NCI-H1417 treated with DMSO at 0.1 percent for 48 hours (cell line): ENCODE results near the gene BRIX1.
A peak's percentile ranks its signal among the peaks of the same experiment; 100 is the strongest.

Experiments used
- DNase-seq: peaks from one replicate; lab custom pipeline; 2025; lab: John Stamatoyannopoulos, UW

The BRIX1 gene

GRCh38 chr5:34915139-34915855, at the start of gene BRIX1, which contains the start of gene RAD1:
BRIX1 (plus strand) TSS chr5:34915711; CDS start chr5:34915739, 28 bp downstream.
RAD1 (minus strand) TSS chr5:34915504; CDS start chr5:34914892, 612 bp downstream.
- peak; percentile 95 for DNase-seq

DNA sequence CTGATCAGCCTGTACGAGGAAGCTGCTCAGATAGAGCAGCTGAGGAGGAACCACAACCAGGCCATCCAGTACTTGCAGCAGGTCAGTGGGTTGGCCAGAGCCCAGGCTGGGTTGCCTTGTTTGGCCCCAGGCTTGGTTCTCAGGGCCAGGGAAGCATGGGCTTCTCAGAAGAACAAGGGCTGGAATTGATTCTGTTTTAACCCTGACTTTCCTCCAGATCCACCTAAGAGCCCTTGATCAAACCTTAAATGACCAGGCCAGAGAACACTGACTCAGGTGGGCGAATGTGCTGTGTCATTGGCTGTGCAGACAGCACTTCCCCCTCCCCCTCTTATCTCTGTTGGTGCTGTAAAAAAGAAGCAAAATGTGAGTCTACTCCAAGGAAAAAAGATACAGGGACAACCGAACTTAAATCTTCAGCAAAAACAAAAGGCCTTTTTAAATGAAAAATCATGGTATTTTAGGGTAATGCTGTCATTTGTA, 48.5 kb upstream of the BRIX1 start:
- DNase-seq: no peak

DNA sequence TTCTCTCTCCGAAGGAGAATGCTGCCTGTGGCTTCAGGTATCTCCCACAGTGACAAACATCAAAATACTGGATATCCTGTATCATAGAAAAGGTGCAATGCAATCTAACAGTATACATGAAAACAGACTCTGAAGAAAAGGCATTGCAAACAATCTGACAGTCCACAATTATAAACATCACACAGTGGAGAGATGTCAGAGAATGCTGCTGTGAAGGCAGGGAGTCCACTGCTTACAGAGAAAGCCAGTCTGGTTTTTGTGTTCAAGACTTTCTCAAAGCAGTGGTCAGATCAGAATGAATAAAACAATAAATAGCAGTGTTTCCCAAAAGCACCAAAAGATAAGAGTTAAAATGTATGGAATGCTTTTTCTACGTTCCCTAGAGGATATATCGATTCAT, 47.9 kb upstream of the BRIX1 start:
- no peak for DNase-seq

- no peak for DNase-seq
These were observed 46.7 kb upstream of the BRIX1 start for GRCh38 chr5:34868791-34869190.

DNA sequence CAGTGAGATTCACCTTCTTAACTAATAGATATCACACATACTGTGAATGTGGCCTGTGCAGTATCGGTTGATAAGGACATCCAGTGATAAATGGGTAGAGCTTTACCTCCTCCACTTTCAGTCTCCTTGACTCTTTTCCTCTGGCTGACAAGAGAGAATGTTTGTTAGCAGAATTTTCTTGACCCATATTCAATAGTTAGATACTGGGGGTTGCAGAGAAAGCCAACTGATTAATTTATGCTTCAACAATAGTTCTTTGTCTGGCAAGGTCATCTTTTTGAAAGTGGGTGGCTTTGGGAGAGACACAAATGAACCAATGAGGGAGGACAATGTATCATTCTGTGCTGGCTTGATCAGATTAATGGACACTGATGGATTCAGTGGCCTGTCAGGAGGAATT, 46.3 kb upstream of the BRIX1 start:
- no peak for DNase-seq

DNA sequence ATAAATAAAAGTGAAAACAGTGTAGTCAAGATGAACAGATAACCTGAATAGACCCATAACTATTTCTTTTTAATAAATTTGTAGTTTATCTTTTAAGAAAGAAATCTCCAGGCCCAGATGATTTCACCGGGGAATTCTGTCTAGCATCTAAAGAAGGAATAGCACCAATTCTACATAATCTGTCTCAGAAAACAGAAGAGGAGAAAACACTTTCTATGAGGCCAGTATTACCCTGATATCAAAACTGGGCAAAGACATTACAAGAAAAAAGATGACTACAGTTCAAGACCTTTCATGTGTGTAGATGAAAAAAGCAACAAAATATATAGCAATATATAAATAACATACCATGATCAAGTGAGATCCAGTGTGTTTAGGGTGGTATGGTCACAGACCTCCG, 45.1 kb upstream of the BRIX1 start:
- DNase-seq: no peak

DNA sequence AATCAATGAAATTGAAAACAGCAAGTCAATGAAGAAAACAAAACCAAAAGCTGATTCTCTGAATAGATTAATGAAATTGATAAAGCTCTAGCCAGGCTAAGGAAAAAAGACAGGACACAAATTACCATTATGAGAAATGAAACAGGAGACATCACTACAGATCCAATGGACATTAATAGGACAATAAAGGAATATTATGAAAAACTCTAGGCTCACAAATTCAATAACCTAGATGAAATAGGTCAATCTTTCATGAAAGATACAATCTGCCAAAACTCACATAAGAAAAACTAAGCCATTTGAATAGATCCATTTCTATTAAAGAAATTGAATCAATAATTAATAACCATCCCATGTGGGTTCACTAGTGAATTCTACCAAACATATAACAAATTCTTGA, 39.2 kb upstream of the BRIX1 start:
- no peak for DNase-seq

DNA sequence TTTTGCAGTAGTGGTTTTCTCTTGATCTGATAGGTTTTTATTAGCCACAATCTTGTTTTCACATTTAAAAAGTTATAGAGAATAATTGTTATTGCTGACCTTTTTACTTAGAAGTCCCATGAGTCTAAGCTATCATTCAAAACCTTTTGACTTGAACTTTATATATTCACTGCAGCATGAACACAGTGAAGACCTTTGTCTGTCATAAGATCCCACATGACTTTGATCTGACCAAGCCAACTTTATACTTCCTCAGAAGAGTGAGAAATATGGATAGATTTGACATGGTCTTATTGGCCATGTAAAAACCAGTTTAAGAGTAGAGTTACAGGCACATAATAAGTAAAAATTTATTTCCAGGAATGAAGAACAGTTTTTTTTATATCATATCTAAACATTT, 34.3 kb upstream of the BRIX1 start:
- DNase-seq: no peak

DNA sequence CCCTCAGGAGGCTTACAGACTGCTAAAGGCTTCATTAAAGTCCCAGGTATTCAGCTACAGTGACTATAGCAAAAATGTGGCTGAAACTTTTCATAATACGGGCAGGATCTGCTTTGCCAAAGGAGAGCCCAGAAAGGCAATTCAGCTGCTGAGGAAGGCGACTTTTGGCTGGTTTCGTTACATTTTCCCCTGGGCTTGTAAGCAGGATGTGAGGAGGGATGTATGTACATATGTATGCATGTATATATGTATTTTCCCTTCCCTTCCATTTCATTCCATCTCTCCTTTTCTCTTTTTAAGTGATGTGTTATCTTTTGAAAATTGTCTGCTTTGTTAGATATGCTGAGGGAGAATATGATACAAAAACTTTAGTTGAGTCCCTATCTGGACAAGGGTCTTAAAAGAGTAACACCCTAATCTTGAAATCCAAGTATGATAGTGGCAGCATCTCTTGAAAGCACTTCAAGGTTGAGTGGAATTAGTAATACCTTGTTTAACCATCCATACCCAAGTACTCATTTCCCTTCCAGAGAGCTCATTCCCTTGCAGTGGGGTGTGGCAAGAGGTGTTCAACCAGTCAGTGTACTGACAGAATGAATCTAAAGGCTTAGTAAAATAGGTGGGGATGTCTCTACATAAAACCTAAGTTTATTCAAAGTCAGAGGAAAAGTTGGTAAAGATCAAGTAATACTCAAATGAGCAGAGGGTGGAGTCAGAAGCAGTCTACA, 29.0 kb upstream of the BRIX1 start:
- DNase-seq: no peak

- DNase-seq: no peak
These were observed 26.1 kb upstream of the BRIX1 start for GRCh38 chr5:34889394-34889793.

DNA sequence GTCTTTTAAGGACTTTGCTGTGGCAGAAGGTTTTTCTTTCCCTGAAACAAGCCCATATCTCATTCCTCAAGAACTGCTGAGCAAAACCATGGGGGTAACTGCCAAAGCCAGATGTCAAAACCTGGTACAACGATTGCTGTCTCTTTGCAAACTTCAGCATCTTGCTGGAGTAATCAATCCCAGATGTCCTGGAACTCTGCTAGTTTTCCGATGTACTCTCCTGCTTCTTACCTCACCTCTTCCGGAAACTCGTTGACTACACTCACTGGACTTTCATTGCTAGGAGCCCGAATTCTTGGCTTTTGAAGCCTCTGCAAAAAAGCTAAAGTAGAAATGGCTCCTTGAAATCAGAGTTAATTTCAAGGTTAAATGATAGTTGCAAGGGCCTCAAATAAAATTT, 23.5 kb upstream of the BRIX1 start:
- no peak for DNase-seq

DNA sequence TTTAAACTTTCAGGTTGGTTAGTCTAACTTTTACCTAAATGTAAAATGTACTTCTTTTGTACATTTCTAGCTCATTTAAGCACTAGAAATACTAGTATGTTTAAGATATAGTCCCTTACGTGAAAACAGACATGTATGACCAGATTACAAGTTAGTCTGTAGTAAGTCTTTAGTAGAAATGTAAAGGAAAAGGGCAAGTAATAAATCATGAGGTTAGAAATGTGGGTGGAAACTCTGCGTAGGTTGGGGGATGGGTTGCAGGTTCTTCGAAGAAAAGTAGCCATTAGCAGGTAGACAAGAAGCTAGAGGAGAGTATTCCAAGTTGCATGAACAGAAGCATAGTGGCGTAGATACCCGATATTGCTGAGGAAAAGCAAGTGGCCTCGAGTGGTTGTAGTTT, 23.1 kb upstream of the BRIX1 start:
- DNase-seq: no peak

- no peak for DNase-seq
These were observed 20.8 kb upstream of the BRIX1 start for GRCh38 chr5:34894716-34895115.

DNA sequence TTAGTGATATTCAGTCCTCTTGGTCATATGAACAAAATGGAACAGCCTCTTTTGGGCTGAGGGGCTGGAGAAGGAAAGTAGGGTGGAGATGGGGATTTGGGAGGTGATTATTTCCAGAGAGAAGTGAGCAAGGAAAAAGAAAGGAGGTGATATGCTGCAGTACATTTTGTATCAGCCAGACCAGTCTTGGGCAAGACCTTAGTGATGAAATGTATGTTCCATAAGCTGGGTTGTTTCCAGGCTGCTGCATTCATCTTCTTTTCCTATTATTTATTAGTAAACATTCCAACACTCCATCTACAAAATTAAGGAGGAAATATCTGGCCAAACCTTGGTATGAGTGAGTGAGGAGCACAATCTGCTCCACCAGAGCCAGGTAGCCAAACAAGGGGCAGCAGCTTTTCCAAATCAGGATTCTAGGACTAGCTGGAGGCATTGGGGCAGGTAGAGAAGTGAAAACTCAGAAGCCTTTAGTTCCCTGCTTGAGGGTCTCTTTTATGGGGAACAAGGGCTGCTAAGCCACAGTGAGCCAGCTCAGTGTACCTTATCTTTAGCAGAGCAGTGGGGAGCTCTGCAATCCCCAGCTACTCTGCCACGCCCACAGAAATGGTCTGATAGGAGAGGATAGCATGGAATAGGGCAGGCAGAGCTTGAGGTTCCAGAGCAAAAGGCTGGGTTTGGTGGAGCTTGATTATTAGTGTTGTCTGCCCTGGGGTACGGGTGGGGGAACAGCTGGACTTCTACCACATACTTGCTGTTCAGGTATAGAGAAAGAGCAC, 19.7 kb upstream of the BRIX1 start:
- DNase-seq: no peak

DNA sequence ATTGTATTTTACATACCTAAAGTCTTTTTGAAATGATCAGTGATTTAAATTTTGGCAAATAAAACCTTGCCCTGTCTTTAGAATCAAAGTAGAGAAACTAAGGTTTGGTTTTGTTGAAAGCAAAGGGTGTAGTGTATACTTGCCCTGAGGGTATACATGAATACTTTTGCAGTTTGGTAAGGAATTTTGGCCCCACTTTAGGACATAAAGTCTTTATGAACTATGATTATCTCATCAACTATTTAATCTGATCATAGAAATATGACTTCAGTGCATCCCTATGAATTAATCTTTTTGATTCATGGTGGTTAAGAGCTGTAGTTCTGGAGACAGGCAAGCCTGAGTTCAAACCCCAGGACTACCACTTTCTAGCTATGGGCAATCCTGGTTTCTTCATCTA, 17.9 kb upstream of the BRIX1 start:
- no peak for DNase-seq

GRCh38 chr5:34898258-34898895, 17.1 kb upstream of the BRIX1 start:
- peak; percentile 38 for DNase-seq

DNA sequence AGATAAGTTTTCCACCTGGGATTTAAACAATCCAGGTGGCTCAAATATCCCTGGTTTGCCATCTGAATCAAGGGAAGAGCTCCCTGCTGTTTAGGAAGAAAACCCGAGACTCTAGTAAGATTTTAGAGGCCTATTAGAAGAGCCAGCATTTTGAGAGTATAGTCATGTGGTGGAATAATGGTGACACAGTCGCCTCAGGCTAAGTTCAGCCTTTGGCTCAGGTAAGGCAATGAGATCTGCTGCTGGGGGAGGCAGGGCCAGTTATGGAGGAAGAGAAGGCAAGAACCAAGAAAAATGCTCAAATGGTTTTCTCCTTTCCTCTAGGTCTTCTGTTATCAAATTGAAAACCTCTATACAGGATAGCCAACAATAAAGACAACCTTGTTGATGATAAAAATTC, 16.4 kb upstream of the BRIX1 start:
- no peak for DNase-seq

- DNase-seq: no peak
These were observed 14.9 kb upstream of the BRIX1 start for GRCh38 chr5:34900652-34901051.

DNA sequence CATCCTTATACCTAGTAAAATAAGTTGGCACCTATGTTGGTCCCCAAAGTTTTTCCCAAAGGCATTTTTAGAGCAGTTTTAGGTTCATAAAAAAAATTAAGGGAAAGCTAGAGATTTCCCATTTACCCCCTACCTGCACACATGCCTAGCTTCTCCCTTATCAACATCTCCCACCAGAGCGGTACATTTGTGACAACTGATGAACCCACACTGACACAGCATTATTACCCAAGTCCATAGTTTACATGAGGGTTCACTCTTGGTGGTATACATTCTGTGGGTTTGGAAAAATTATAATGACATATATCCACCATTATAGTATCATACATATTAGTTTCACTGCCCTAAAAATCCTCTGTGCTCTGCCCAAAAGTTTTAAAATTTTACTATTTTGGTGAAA, 12.3 kb upstream of the BRIX1 start:
- DNase-seq: no peak

- DNase-seq: no peak
These were observed 9.9 kb upstream of the BRIX1 start for GRCh38 chr5:34905564-34905963.

GRCh38 chr5:34913072-34913471, 2.4 kb upstream of the BRIX1 start:
- DNase-seq: no peak

DNA sequence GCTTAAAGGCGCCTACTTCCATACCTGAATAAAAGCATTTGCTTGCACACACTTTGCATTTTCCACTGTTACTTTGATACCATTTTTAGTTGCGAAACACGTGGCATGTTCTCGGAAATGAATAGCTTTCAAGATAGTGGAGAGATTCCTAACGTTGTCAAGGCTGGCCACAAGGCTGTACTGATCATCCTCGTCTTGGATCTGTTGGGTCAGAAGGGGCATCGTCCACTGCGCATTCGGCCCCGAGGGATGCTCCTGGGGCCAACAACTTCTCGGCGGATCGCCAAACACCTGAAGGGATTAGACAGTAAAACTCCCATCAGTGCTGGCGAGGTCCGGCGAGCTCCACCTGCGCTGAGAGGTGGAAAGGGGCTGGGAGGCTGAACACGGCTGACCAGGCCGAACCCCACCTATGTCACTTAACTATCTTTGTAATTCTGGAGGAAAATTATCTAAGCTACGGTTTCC, 806 bp upstream of the BRIX1 start:
- no peak for DNase-seq
